ENCODE results near the gene CHCHD3. TPM values are rescaled to one million over a fixed set of nuclear protein-coding genes. Genes with fewer than 3 reads are reported as not detected.
A peak's percentile ranks its signal among the peaks of the same experiment; 100 is the strongest.

Gene CHCHD3
- total RNA-seq, result 10 to 100 TPM; 32.2 to 39.9 TPM
- 10 to 100 TPM; 29.1 to 50.3 TPM for polyA plus RNA-seq
- long read RNA-seq, donor 1, transcript CHCHD3-201 (8 exons, 1,598 nt), result major isoform, 217 of 240 reads
- long read RNA-seq, donor 1, partial matches to known transcripts, result 4 of 240 reads
- long read RNA-seq, donor 1, other reads (novel, unspliced or antisense), result 18 of 240 reads
- long read RNA-seq, donor 2, transcript CHCHD3-201 (8 exons, 1,598 nt), result major isoform, 22 of 36 reads
- long read RNA-seq, donor 2, partial matches to known transcripts, result 3 of 36 reads
- long read RNA-seq, donor 2, other reads (novel, unspliced or antisense), result 11 of 36 reads

DNA sequence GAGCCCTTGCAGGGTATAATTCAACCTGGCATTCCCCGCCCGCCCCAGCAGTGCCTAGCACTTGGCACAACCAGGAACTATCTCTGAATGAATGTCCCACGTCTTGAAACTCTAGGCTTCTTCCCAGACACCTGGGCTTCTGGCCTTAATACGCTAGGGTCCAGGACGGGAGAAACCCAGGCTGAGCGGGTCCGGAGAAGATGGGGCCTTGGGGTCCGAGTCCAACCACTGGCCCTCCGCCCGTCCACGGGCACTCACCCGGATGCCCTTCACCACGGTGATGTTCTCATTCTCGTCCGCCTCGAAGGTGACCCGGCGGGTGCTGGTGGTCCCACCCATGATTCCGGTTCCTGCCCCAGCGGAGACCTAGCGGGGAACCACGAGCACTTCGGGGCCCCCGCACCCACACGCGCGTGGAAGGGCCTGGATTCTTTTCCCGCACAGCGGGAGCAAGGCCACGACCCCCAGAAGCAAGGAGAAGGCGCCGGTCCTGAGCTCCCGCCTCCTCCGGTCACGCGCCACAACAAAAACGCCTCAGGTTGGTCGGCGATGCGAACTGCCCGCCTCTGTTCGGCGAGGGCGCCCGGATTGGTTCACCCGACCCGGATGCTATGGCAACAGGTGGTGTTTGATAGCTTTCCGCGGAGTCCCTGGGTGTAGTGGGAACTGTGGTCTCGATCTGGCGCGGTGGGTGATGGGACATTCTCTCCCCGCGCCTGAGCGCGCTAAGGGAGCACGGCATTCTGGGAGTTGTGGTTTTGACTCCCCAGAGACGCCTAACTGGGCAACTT lies at the start of gene CHCHD3:
Gene CHCHD3, minus strand, starts transcription at position 492 of the 791 bp plus-strand sequence. Its CDS starts 153 bp downstream, at position 339.
- WGBS, 2 donors, result 0% methylated on average over 58 of the region's 58 CpGs
- peak; percentile 100 for ATAC-seq (ENCODE audit: low FRiP score)
- Histone ChIP-seq H3K9me3 (ENCODE audit: control insufficient read depth, low read length) (no peaks in the 10 kb centered on the region), H3K27ac (ENCODE audit: low read depth in 1 of 2, low read length in 2 of 2) (peak within 1 kb of the TSS in 1 of 2 donors; percentile 26), H3K4me1 (ENCODE audit: control insufficient read depth in 1 of 2, insufficient read depth in 2 of 2, low read length in 2 of 2) (no peaks in the 10 kb centered on the region), H3K27me3 (ENCODE audit: control insufficient read depth in 1 of 2, insufficient read depth in 2 of 2, low read length in 1 of 2) (no peaks in the 10 kb centered on the region), H3K36me3 (ENCODE audit: control insufficient read depth in 1 of 2, insufficient read depth in 2 of 2, low read length in 1 of 2) (no peaks in the 10 kb centered on the region), H3K4me3 (ENCODE audit: low read length in 2 of 2) (peak within 1 kb of the TSS; percentile 58 to 70)
- intact Hi-C loops (cut with DNase I), result loop anchor here (1.0 to 10.0 kb wide), 3 partner anchors 30 to 173 kb away; partner anchors contain the start of gene EXOC4 (in 1 of the 2)
- DNase-seq, result peak; percentile 98 to 99

DNA sequence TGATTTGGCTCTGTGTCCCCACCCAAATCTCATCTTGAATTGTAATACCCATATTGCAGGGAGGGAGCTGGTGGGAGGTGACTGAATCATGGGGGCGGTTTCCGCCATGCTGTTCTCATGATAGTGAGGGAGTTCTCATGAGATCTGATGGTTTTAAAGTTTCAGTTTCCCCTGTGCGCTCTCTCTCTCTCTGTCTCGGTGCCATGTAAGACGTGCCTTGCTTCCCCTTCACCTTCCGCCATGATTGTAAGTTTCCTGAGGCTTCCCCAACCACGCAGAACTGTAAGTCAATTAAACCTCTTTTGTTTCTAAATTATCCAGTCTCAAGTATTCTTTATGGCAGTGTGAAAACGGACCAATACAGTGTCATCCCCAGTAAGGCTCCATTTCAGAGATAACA lies 48.3 kb upstream of the CHCHD3 start:
- no peak for ATAC-seq (ENCODE audit: low FRiP score)
- whole genome bisulfite sequencing, 2 donors, result 93% methylated on average over 8 of the region's 8 CpGs

DNA sequence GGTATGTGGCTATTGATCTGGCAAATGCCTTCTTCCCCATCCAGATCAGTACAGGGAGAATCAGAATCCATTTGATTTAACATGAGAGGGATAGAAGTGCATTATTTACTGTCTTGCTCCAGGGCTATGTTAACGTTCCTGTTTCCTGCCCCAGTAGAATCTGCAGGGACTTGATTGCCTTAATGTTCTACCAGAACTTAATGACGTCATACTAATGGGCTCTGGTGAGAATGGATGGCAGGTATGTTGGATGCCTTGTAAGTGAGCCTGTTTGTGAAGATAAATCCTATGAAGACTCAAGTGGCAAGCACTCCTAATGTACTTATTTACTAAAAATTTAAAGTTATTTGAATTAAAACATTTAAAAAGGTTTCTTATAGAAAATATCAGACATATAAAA lies 44.5 kb upstream of the CHCHD3 start:
- H3K9me3 ChIP-seq (ENCODE audit: control insufficient read depth, low read length), result peaks cover 3% of the 10 kb centered on the region
- no peaks in the 10 kb centered on the region for H3K36me3 ChIP-seq (ENCODE audit: control insufficient read depth in 1 of 2, insufficient read depth in 2 of 2, low read length in 1 of 2)
- intact Hi-C loops (cut with DNase I), result no loop called here
- H3K27ac ChIP-seq (ENCODE audit: low read depth in 1 of 2, low read length in 2 of 2), result no peak overlapping the region
- H3K4me1 ChIP-seq (ENCODE audit: control insufficient read depth in 1 of 2, insufficient read depth in 2 of 2, low read length in 2 of 2), result no peaks in the 10 kb centered on the region
- 35 to 40% methylated on average over 2 of the region's 2 CpGs for WGBS, 2 donors
- no peak for DNase-seq
- ATAC-seq (ENCODE audit: low FRiP score), result no peak
- no peak overlapping the region for H3K4me3 ChIP-seq (ENCODE audit: low read length in 2 of 2)
- H3K27me3 ChIP-seq (ENCODE audit: control insufficient read depth in 1 of 2, insufficient read depth in 2 of 2, low read length in 1 of 2), result no peaks in the 10 kb centered on the region

More for the DNA sequence above, 48.3 kb upstream of the CHCHD3 start:
- H3K9me3 ChIP-seq (ENCODE audit: control insufficient read depth, low read length), result peaks cover 3% of the 10 kb centered on the region
- no peaks in the 10 kb centered on the region for H3K4me1 ChIP-seq (ENCODE audit: control insufficient read depth in 1 of 2, insufficient read depth in 2 of 2, low read length in 2 of 2)
- no peak for DNase-seq
- intact Hi-C loops (cut with DNase I), result no loop called here
- no peaks in the 10 kb centered on the region for H3K27me3 ChIP-seq (ENCODE audit: control insufficient read depth in 1 of 2, insufficient read depth in 2 of 2, low read length in 1 of 2)
- H3K4me3 ChIP-seq (ENCODE audit: low read length in 2 of 2), result no peak overlapping the region
- H3K36me3 ChIP-seq (ENCODE audit: control insufficient read depth in 1 of 2, insufficient read depth in 2 of 2, low read length in 1 of 2), result no peaks in the 10 kb centered on the region
- H3K27ac ChIP-seq (ENCODE audit: low read depth in 1 of 2, low read length in 2 of 2), result no peak overlapping the region

DNA sequence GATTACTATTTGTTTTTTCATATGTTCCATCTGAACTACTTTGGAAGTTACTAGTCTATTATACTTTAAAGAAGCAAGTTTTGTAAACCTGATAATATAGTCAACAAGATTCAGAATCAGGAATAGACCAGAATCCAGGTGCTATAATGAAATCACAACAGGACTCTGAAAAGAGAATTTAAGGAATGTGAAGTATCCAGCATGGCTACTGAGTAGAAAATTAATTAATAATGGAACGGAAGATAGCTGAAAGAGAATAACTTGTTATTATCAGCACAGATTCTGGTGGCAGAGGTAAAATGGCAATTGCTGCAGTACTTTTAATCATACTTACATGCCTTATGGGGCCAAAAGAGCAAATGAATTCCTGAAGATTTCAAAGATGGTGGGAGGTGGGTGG lies 43.1 kb upstream of the CHCHD3 start:
- no peak overlapping the region for H3K27ac ChIP-seq (ENCODE audit: low read depth in 1 of 2, low read length in 2 of 2)
- 0% methylated on average over 1 of the region's 1 CpG for WGBS, 2 donors
- peaks cover 3% of the 10 kb centered on the region for H3K9me3 ChIP-seq (ENCODE audit: control insufficient read depth, low read length)
- DNase-seq (no peak), ATAC-seq (ENCODE audit: low FRiP score) (no peak)
- H3K27me3 ChIP-seq (ENCODE audit: control insufficient read depth in 1 of 2, insufficient read depth in 2 of 2, low read length in 1 of 2), result no peaks in the 10 kb centered on the region
- intact Hi-C loops (cut with DNase I), result no loop called here
- no peaks in the 10 kb centered on the region for H3K4me1 ChIP-seq (ENCODE audit: control insufficient read depth in 1 of 2, insufficient read depth in 2 of 2, low read length in 2 of 2)
- H3K36me3 ChIP-seq (ENCODE audit: control insufficient read depth in 1 of 2, insufficient read depth in 2 of 2, low read length in 1 of 2), result no peaks in the 10 kb centered on the region
- H3K4me3 ChIP-seq (ENCODE audit: low read length in 2 of 2), result no peak overlapping the region

DNA sequence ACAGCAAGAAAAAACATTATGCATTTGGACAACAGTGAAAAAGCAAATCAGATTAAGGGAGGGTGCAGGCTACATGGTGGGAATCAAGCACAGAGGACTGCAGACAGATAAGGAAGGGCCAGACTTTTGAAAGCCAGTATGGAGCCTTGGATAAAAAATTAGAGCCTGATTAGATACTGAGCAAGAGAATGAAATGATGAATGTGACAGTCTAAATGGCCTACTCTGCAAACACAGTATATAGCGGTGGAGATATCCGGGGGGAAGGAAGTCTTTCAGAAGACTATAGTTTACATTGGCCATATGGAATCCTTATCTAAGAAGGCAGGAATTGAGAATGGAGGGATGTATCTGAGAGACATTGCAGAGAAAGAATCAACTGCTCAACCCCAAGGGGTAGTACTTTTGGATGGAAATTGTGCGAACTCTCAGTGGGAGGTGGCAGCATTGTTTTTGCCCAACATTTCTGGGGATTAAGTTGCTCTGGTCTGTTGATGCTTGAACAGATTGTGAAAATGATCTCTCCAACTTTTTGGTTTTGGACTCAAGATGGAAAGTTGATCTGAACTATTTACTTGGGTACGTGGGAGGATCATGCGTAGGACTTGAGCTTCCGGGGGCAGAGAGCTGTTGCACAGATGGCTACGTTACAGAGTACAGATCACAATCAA lies 39.4 kb upstream of the CHCHD3 start:
- Histone ChIP-seq H3K36me3 (ENCODE audit: control insufficient read depth in 1 of 2, insufficient read depth in 2 of 2, low read length in 1 of 2) (no peaks in the 10 kb centered on the region), H3K27me3 (ENCODE audit: control insufficient read depth in 1 of 2, insufficient read depth in 2 of 2, low read length in 1 of 2) (no peaks in the 10 kb centered on the region), H3K4me3 (ENCODE audit: low read length in 2 of 2) (no peak overlapping the region), H3K9me3 (ENCODE audit: control insufficient read depth, low read length) (no peaks in the 10 kb centered on the region), H3K27ac (ENCODE audit: low read depth in 1 of 2, low read length in 2 of 2) (no peak overlapping the region), H3K4me1 (ENCODE audit: control insufficient read depth in 1 of 2, insufficient read depth in 2 of 2, low read length in 2 of 2) (no peaks in the 10 kb centered on the region)
- WGBS, 2 donors, result 68 to 72% methylated on average over 7 of the region's 7 CpGs
- ATAC-seq (ENCODE audit: low FRiP score), result no peak
- no peak for DNase-seq
- intact Hi-C loops (cut with DNase I), result no loop called here

DNA sequence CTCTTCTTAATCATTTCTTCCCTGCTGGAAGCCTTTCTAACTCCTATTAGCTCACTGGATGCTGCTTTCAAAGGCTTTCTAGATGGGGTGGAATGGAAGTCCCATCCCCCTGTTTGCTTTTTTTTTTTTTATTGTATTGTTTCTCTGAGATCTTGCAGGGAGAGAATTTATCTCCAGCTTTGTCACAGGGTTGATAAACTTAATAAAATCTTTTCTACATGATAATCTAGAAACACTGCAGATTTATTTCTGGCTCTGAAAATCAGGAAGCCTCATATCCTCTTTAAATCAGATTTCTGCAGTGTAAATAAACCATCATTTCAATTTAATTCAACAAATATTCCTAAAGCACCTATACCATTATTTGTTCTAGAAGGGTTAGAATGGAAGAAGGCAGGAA lies 37.2 kb upstream of the CHCHD3 start:
- ATAC-seq (ENCODE audit: low FRiP score), result no peak
- no peaks in the 10 kb centered on the region for H3K27me3 ChIP-seq (ENCODE audit: control insufficient read depth in 1 of 2, insufficient read depth in 2 of 2, low read length in 1 of 2)
- H3K4me3 ChIP-seq (ENCODE audit: low read length in 2 of 2), result no peak overlapping the region
- no peak overlapping the region for H3K27ac ChIP-seq (ENCODE audit: low read depth in 1 of 2, low read length in 2 of 2)
- DNase-seq, result no peak
- H3K9me3 ChIP-seq (ENCODE audit: control insufficient read depth, low read length), result no peaks in the 10 kb centered on the region
- intact Hi-C loops (cut with DNase I), result no loop called here
- no peaks in the 10 kb centered on the region for H3K4me1 ChIP-seq (ENCODE audit: control insufficient read depth in 1 of 2, insufficient read depth in 2 of 2, low read length in 2 of 2)
- no peaks in the 10 kb centered on the region for H3K36me3 ChIP-seq (ENCODE audit: control insufficient read depth in 1 of 2, insufficient read depth in 2 of 2, low read length in 1 of 2)

DNA sequence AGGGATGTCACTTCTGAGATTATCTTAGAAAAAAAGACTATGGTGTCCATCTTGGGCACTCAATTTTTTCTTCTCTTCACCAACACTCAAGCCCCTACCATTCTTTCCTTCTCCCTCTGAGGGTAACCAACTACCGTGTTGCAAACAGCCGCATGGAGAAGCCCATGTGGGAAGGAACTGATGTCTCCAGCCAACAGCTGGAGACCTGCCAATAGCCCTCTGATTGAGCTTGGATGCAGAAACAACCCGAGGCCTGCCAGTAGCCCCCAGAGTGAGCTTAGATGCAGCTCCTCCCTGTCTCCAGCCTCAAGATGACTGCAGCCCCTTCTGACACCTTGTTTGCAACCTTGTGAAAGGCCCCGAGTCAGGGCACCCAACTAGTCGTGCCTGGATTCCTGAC lies 36.4 kb upstream of the CHCHD3 start:
- intact Hi-C loops (cut with DNase I), result no loop called here

DNA sequence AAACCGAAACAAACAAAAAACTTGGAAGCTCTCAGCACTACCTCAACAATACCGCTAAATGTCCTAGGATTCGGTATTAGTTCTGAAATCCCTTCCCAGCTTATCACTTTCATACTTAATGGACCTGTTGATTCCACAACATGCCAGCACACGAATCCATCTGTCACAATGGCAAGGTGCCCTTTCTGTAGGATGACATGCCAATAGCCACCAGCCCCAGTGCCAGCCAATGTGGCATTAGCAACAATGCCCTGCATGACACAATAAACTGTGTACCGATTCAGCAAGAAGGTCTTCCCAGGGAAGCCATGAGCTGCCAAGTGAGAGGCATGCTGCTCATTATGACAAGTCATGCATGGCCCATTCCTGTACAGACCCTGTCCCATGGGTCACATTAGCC lies 35.6 kb upstream of the CHCHD3 start:
- no peak for ATAC-seq (ENCODE audit: low FRiP score)
- 82 to 87% methylated on average over 5 of the region's 5 CpGs for WGBS, 2 donors
- Histone ChIP-seq H3K4me3 (ENCODE audit: low read length in 2 of 2) (no peak overlapping the region), H3K27me3 (ENCODE audit: control insufficient read depth in 1 of 2, insufficient read depth in 2 of 2, low read length in 1 of 2) (no peaks in the 10 kb centered on the region), H3K4me1 (ENCODE audit: control insufficient read depth in 1 of 2, insufficient read depth in 2 of 2, low read length in 2 of 2) (no peaks in the 10 kb centered on the region), H3K36me3 (ENCODE audit: control insufficient read depth in 1 of 2, insufficient read depth in 2 of 2, low read length in 1 of 2) (no peaks in the 10 kb centered on the region), H3K9me3 (ENCODE audit: control insufficient read depth, low read length) (no peaks in the 10 kb centered on the region), H3K27ac (ENCODE audit: low read depth in 1 of 2, low read length in 2 of 2) (no peak overlapping the region)
- intact Hi-C loops (cut with DNase I), result no loop called here
- DNase-seq, result no peak

More for the DNA sequence above, 36.4 kb upstream of the CHCHD3 start:
- no peak overlapping the region for H3K4me3 ChIP-seq (ENCODE audit: low read length in 2 of 2)
- H3K27me3 ChIP-seq (ENCODE audit: control insufficient read depth in 1 of 2, insufficient read depth in 2 of 2, low read length in 1 of 2), result no peaks in the 10 kb centered on the region
- WGBS, 2 donors, result 53 to 54% methylated on average over 5 of the region's 5 CpGs
- H3K4me1 ChIP-seq (ENCODE audit: control insufficient read depth in 1 of 2, insufficient read depth in 2 of 2, low read length in 2 of 2), result no peaks in the 10 kb centered on the region
- ATAC-seq (ENCODE audit: low FRiP score) (no peak), DNase-seq (no peak)
- no peak overlapping the region for H3K27ac ChIP-seq (ENCODE audit: low read depth in 1 of 2, low read length in 2 of 2)
- H3K9me3 ChIP-seq (ENCODE audit: control insufficient read depth, low read length), result no peaks in the 10 kb centered on the region
- no peaks in the 10 kb centered on the region for H3K36me3 ChIP-seq (ENCODE audit: control insufficient read depth in 1 of 2, insufficient read depth in 2 of 2, low read length in 1 of 2)

All from aorta (tissue), 5 donors.